Esophagus muscularis mucosa (tissue), 4 donors: ENCODE data around the gene CLIC4. TPM values are rescaled to one million over a fixed set of nuclear protein-coding genes. Genes with fewer than 3 reads are reported as not detected.
"Not testable (repeated sequence)": the region's sequence is repeated elsewhere in the genome, so short reads cannot be mapped to it uniquely, and the experiment has no call there.

ENCODE experiments used
- DNase-seq: peaks from one replicate; pipeline ENCODE4 v3.0.0-alpha.2; 2017; ENCODE audit errors: extremely low spot score
- H3K27ac ChIP-seq, 4 donors: fragments of 200-600 bp; sonication (generic); replicated peaks in 1 of 4; 1 replicate in 3 of 4; 2 replicates in 1 of 4; pipeline ENCODE4 v1.5.1; 2016 to 2019; ENCODE audit warnings: mild to moderate bottlenecking in 1 of 4
- H3K27me3 ChIP-seq, 4 donors: fragments of 200-600 bp; sonication (generic); one replicate each; pipeline versions ENCODE4 v1.5.1 to v1.6.0; 2016 to 2019
- H3K36me3 ChIP-seq, 4 donors: fragments of 200-600 bp; sonication (generic); one replicate each; pipeline ENCODE4 v1.5.1; 2016 to 2019
- H3K4me1 ChIP-seq, 4 donors: fragments of 200-600 bp; sonication (generic); one replicate each; pipeline ENCODE4 v1.5.1; 2016 to 2019
- H3K4me3 ChIP-seq, 4 donors: fragments of 200-600 bp; sonication (generic); 1 replicate in 2 of 4; 2 replicates in 2 of 4; pipeline ENCODE4 v1.5.1; 2016 to 2019; ENCODE audit warnings: mild to moderate bottlenecking in 4 of 4, moderate library complexity in 1 of 4
- H3K9me3 ChIP-seq, 4 donors: fragments of 200-600 bp; sonication (generic); 1 replicate in 3 of 4; 2 replicates in 1 of 4; pipeline ENCODE4 v1.5.1; 2016 to 2019
- CTCF ChIP-seq, 3 experiments: fragments of 200-600 bp in 2 of 3; fragments of 450-650 bp in 1 of 3; sonication (generic) in 2 of 3; IDR thresholded peaks; one replicate each; pipeline ENCODE4 v1.5.1; 2017 to 2019; ENCODE audit warnings: antibody characterized with exemption in 3 of 3, mild to moderate bottlenecking in 2 of 3, moderate library complexity in 1 of 3
- EP300 ChIP-seq: sonication (generic); formaldehyde crosslinking; IDR thresholded peaks from one replicate; pipeline ENCODE4 v1.6.1; 2017; ENCODE audit warnings: antibody characterized with exemption
- POLR2A ChIP-seq: fragments of 450-650 bp; IDR thresholded peaks from one replicate; pipeline ENCODE4 v1.6.1; 2017; ENCODE audit warnings: antibody characterized with exemption, moderate library complexity, mild to moderate bottlenecking, low read depth
- POLR2AphosphoS5 ChIP-seq, 2 donors: sonication (generic); formaldehyde crosslinking; IDR thresholded peaks; one replicate each; pipeline ENCODE4 v1.6.1; 2017; ENCODE audit warnings: antibody characterized with exemption in 2 of 2
- WGBS: methylation state at CpG from one replicate; pipeline ENCODE4 v1.1.5; 2018; 5-methylcytosine and 5-hydroxymethylcytosine counted together
- intact Hi-C: fragments of 100-400 bp; cut with DNase I; formaldehyde crosslinking; loops from one replicate; pipeline ENCODE4 v1.15.1; 2023
- total RNA-seq, 4 donors: library from RNA; depleted of rRNA; stranded (reverse); fragments of >200 nt; gene quantifications; one replicate each; pipeline versions ENCODE4 v1.1.0 to v1.2.1, GENCODE V29; 2016

CLIC4 gene
- 100 to 1,000 TPM; 375 to 606 (median 595) TPM for total RNA-seq

GRCh38 chr1:24744911-24745710 lies at the start of gene CLIC4:
TSS of gene CLIC4 (plus strand) at chr1:24745447. CDS start at chr1:24745554, 107 bp downstream.
- Histone ChIP-seq H3K27ac (peak within 1 kb of the TSS; percentile 99 to 100 (median 100)), H3K9me3 (no peaks in the 10 kb centered on the region), H3K4me3 (peak within 1 kb of the TSS; percentile 92 to 100 (median 98)), H3K36me3 (no peaks in the 10 kb centered on the region), H3K27me3 (no peaks in the 10 kb centered on the region), H3K4me1 (peaks cover 39 to 58% (median 50%) of the 10 kb centered on the region in 4 donors)
- peak; percentile 100 for DNase-seq
- intact Hi-C loops, result loop anchor here (2.0 kb wide), 2 partner anchors 56 to 84 kb away; no protein-coding TSS in a partner anchor
- WGBS, result 0% methylated on average over 12 of the region's 80 CpGs
- TF ChIP-seq POLR2AphosphoS5 (IDR thresholded peaks at IDR 0.05) (peak; percentile 99 to 100), EP300 (peak; percentile 17), POLR2A (peak; percentile 98), CTCF (IDR thresholded peaks at IDR 0.05) (peak; percentile 21 to 66 (median 49))

GRCh38 chr1:24696041-24696755 lies 49.0 kb upstream of the CLIC4 start:
- Histone ChIP-seq H3K36me3 (no peaks in the 10 kb centered on the region), H3K27ac (peak overlapping the region in 2 of 4 donors; percentile 9 to 65)
- intact Hi-C loops, result no loop called here

GRCh38 chr1:24696756-24697330 lies 48.4 kb upstream of the CLIC4 start:
- WGBS, result 97% methylated on average over 15 of the region's 15 CpGs
- intact Hi-C loops, result no loop called here
- no peaks in the 10 kb centered on the region for H3K9me3 ChIP-seq
- H3K4me3 ChIP-seq, result no peak overlapping the region
- H3K4me1 ChIP-seq, result peaks cover 25 to 39% (median 35%) of the 10 kb centered on the region in 4 donors
- no peak overlapping the region for H3K27ac ChIP-seq
- no peaks in the 10 kb centered on the region for H3K36me3 ChIP-seq
- TF ChIP-seq POLR2AphosphoS5 (IDR thresholded peaks at IDR 0.05) (no peak), EP300 (no peak), CTCF (IDR thresholded peaks at IDR 0.05) (no peak), POLR2A (no peak)
- no peak for DNase-seq
- no peaks in the 10 kb centered on the region for H3K27me3 ChIP-seq

More at GRCh38 chr1:24696041-24696755, 49.0 kb upstream of the CLIC4 start:
- Histone ChIP-seq H3K4me3 (no peak overlapping the region), H3K4me1 (peaks cover 25 to 39% (median 35%) of the 10 kb centered on the region in 4 donors), H3K27me3 (no peaks in the 10 kb centered on the region), H3K9me3 (no peaks in the 10 kb centered on the region)
- no peak for DNase-seq
- TF ChIP-seq CTCF (IDR thresholded peaks at IDR 0.05), result no peak
- TF ChIP-seq POLR2AphosphoS5 (IDR thresholded peaks at IDR 0.05), result no peak
- no peak for TF ChIP-seq POLR2A
- TF ChIP-seq EP300, result no peak
- WGBS, result 98% methylated on average over 5 of the region's 5 CpGs

- H3K27ac ChIP-seq, H3K36me3 ChIP-seq, H3K4me3 ChIP-seq, H3K9me3 ChIP-seq, DNase-seq, H3K27me3 ChIP-seq, intact Hi-C loops: not testable (repeated sequence)
- over 99% methylated on average over 7 of the region's 7 CpGs for WGBS
- H3K4me1 ChIP-seq, result peaks cover 25 to 37% (median 35%) of the 10 kb centered on the region in 4 donors
Observed at GRCh38 chr1:24697453-24698001, 47.7 kb upstream of the CLIC4 start.

GRCh38 chr1:24698326-24698725 lies 46.9 kb upstream of the CLIC4 start:
- DNase-seq, intact Hi-C loops, H3K27me3 ChIP-seq, H3K36me3 ChIP-seq, H3K4me3 ChIP-seq, H3K27ac ChIP-seq, H3K9me3 ChIP-seq: not testable (repeated sequence)
- H3K4me1 ChIP-seq, result peaks cover 25 to 30% (median 28%) of the 10 kb centered on the region in 4 donors
- 96% methylated on average over 8 of the region's 8 CpGs for WGBS
